HFFc6 (cell line): ENCODE data around the gene BCO2. TPM values are rescaled to one million over a fixed set of nuclear protein-coding genes. Genes with fewer than 3 reads are reported as not detected.

Source experiments
- DNase-seq: peaks from one replicate; pipeline ENCODE4 v3.0.0-alpha.2; 2018
- H3K27ac Mint-ChIP-seq: 2 replicates; pipeline ENCODE4 v1.8.0; 2020; ENCODE audit warnings: mild to moderate bottlenecking, mixed read lengths
- H3K27me3 Mint-ChIP-seq: 2 replicates; pipeline ENCODE4 v1.8.0; 2021; ENCODE audit warnings: mild to moderate bottlenecking, moderate library complexity, mixed read lengths; ENCODE audit not compliant: insufficient read depth
- H3K36me3 Mint-ChIP-seq: 2 replicates; pipeline ENCODE4 v1.8.0; 2021; ENCODE audit warnings: low read depth, mixed read lengths
- H3K4me1 Mint-ChIP-seq: 2 replicates; pipeline ENCODE4 v1.8.0; 2020; ENCODE audit warnings: low read depth, mixed read lengths
- H3K4me3 Mint-ChIP-seq: 2 replicates; pipeline ENCODE4 v1.8.0; 2020; ENCODE audit warnings: mild to moderate bottlenecking, moderate library complexity, mixed read lengths
- H3K9me3 Mint-ChIP-seq: 2 replicates; pipeline ENCODE4 v1.8.0; 2020; ENCODE audit warnings: mild to moderate bottlenecking, mixed read lengths
- CTCF ChIP-seq: fragments of 200-600 bp; sonication (generic); IDR thresholded peaks from 2 replicates; pipeline ENCODE4 v1.5.0; 2021; ENCODE audit warnings: antibody characterized with exemption, mild to moderate bottlenecking
- long read RNA-seq: library from polyadenylated mRNA; unstranded; transcript quantifications from one replicate; pipeline ENCODE4 v2.0.0, GENCODE V29; 2019
- total RNA-seq, 6 experiments: library from RNA; stranded (reverse); fragmentation: NEBNext Ultra II Directional; extraction: Animal tissue kit (Norgen Biotek cat#: 25700); gene quantifications; 2 replicates in 1 of 6; 3 replicates in 5 of 6; pipeline ENCODE4 v1.2.3, GENCODE V29; 2021

The BCO2 gene
- total RNA-seq, result 1 to 10 TPM in 5 of 6 experiments, under 1 TPM in 1; 0.83 to 2.0 (median 1.3) TPM
- long read RNA-seq, partial matches to known transcripts, result 0 of 1 reads
- long read RNA-seq, other reads (novel, unspliced or antisense), result 1 of 1 reads

- TF ChIP-seq CTCF, result peak; percentile 99
- no peaks in the 10 kb centered on the region for H3K36me3 Mint-ChIP-seq
- H3K27ac Mint-ChIP-seq, result peak within 1 kb of the TSS; percentile 95
- H3K27me3 Mint-ChIP-seq, result no peaks in the 10 kb centered on the region
- H3K4me3 Mint-ChIP-seq, result peak within 1 kb of the TSS; percentile 85
- DNase-seq, result peak; percentile 75
- H3K9me3 Mint-ChIP-seq, result no peaks in the 10 kb centered on the region
- H3K4me1 Mint-ChIP-seq, result peaks cover 40% of the 10 kb centered on the region
Observed at GRCh38 chr11:112174789-112175598, at the start of gene BCO2. Gene BCO2 (plus strand): TSS chr11:112175512. CDS start chr11:112175602, 90 bp downstream.

- no peak for TF ChIP-seq CTCF
- no peak for DNase-seq
- Mint-ChIP-seq H3K27ac (no peak overlapping the region; the same call in 1 of the 2 replicates), H3K27me3 (no peaks in the 10 kb centered on the region; the same call in 1 of the 2 replicates), H3K36me3 (peaks cover 10% of the 10 kb centered on the region), H3K4me3 (no peak overlapping the region), H3K4me1 (peaks cover 49% of the 10 kb centered on the region), H3K9me3 (no peaks in the 10 kb centered on the region)
Observed at GRCh38 chr11:112127056-112127455, 48.3 kb upstream of the BCO2 start.

- Mint-ChIP-seq H3K36me3 (peaks cover 6% of the 10 kb centered on the region; the same call in 1 of the 2 replicates), H3K27me3 (peaks cover 1% of the 10 kb centered on the region; the same call in 1 of the 2 replicates), H3K9me3 (no peaks in the 10 kb centered on the region), H3K4me1 (peaks cover 44% of the 10 kb centered on the region), H3K4me3 (peak overlapping the region; percentile 14; the same call in 1 of the 2 replicates), H3K27ac (peak overlapping the region; percentile 30; the same call in 1 of the 2 replicates)
- no peak for TF ChIP-seq CTCF
- DNase-seq, result peak; percentile 84
Observed at GRCh38 chr11:112128483-112129121, 46.7 kb upstream of the BCO2 start.

GRCh38 chr11:112129656-112130055, 45.7 kb upstream of the BCO2 start:
- no peak for DNase-seq
- H3K36me3 Mint-ChIP-seq, result peaks cover 6% of the 10 kb centered on the region; the same call in 1 of the 2 replicates
- no peak overlapping the region for H3K27ac Mint-ChIP-seq
- no peaks in the 10 kb centered on the region for H3K9me3 Mint-ChIP-seq
- H3K4me3 Mint-ChIP-seq, result no peak overlapping the region
- TF ChIP-seq CTCF, result no peak
- peaks cover 1% of the 10 kb centered on the region; the same call in 1 of the 2 replicates for H3K27me3 Mint-ChIP-seq
- peaks cover 42% of the 10 kb centered on the region for H3K4me1 Mint-ChIP-seq

GRCh38 chr11:112132737-112133136, 42.6 kb upstream of the BCO2 start:
- peaks cover 1% of the 10 kb centered on the region; the same call in 1 of the 2 replicates for H3K27me3 Mint-ChIP-seq
- H3K4me1 Mint-ChIP-seq, result peaks cover 32% of the 10 kb centered on the region
- no peak overlapping the region for H3K4me3 Mint-ChIP-seq
- no peaks in the 10 kb centered on the region for H3K9me3 Mint-ChIP-seq
- DNase-seq, result no peak
- no peaks in the 10 kb centered on the region for H3K36me3 Mint-ChIP-seq
- TF ChIP-seq CTCF, result no peak
- H3K27ac Mint-ChIP-seq, result no peak overlapping the region
